Measurements from ENCODE around the gene HMGN1.

Gene HMGN1

GRCh38 chr21:39319251-39319756 lies 29.6 kb downstream of the HMGN1 start:
- TF ChIP-seq POLR2AphosphoS5 (IDR thresholded peaks at IDR 0.05; ENCODE audit: low read depth, low read length) (no peak), FOXP2 (optimal IDR thresholded peaks at IDR 0.05; ENCODE audit: borderline replicate concordance, extremely low read depth, extremely low read length, insufficient read depth) (no peak), SIN3A (IDR thresholded peaks at IDR 0.05; ENCODE audit: borderline replicate concordance, insufficient read depth, low read length) (no peak), TAF1 (IDR thresholded peaks at IDR 0.05; ENCODE audit: borderline replicate concordance, insufficient read depth, low read length) (no peak)
- TF ChIP-seq, protein P1, sequence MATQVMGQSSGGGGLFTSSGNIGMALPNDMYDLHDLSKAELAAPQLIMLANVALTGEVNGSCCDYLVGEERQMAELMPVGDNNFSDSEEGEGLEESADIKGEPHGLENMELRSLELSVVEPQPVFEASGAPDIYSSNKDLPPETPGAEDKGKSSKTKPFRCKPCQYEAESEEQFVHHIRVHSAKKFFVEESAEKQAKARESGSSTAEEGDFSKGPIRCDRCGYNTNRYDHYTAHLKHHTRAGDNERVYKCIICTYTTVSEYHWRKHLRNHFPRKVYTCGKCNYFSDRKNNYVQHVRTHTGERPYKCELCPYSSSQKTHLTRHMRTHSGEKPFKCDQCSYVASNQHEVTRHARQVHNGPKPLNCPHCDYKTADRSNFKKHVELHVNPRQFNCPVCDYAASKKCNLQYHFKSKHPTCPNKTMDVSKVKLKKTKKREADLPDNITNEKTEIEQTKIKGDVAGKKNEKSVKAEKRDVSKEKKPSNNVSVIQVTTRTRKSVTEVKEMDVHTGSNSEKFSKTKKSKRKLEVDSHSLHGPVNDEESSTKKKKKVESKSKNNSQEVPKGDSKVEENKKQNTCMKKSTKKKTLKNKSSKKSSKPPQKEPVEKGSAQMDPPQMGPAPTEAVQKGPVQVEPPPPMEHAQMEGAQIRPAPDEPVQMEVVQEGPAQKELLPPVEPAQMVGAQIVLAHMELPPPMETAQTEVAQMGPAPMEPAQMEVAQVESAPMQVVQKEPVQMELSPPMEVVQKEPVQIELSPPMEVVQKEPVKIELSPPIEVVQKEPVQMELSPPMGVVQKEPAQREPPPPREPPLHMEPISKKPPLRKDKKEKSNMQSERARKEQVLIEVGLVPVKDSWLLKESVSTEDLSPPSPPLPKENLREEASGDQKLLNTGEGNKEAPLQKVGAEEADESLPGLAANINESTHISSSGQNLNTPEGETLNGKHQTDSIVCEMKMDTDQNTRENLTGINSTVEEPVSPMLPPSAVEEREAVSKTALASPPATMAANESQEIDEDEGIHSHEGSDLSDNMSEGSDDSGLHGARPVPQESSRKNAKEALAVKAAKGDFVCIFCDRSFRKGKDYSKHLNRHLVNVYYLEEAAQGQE (IDR thresholded peaks at IDR 0.05; ENCODE audit: insufficient read depth in 1 of 2, low read depth in 2 of 2, low read length in 2 of 2), result no peak

- TF ChIP-seq, protein P1 (IDR thresholded peaks at IDR 0.05; ENCODE audit: insufficient read depth in 1 of 2, low read depth in 2 of 2, low read length in 2 of 2), result no peak
- TF ChIP-seq TAF1 (IDR thresholded peaks at IDR 0.05; ENCODE audit: borderline replicate concordance, insufficient read depth, low read length) (no peak), SIN3A (IDR thresholded peaks at IDR 0.05; ENCODE audit: borderline replicate concordance, insufficient read depth, low read length) (no peak), FOXP2 (optimal IDR thresholded peaks at IDR 0.05; ENCODE audit: borderline replicate concordance, extremely low read depth, extremely low read length, insufficient read depth) (no peak), POLR2AphosphoS5 (IDR thresholded peaks at IDR 0.05; ENCODE audit: low read depth, low read length) (no peak)
Measured at GRCh38 chr21:39318091-39318959, 30.6 kb downstream of the HMGN1 start.

DNA sequence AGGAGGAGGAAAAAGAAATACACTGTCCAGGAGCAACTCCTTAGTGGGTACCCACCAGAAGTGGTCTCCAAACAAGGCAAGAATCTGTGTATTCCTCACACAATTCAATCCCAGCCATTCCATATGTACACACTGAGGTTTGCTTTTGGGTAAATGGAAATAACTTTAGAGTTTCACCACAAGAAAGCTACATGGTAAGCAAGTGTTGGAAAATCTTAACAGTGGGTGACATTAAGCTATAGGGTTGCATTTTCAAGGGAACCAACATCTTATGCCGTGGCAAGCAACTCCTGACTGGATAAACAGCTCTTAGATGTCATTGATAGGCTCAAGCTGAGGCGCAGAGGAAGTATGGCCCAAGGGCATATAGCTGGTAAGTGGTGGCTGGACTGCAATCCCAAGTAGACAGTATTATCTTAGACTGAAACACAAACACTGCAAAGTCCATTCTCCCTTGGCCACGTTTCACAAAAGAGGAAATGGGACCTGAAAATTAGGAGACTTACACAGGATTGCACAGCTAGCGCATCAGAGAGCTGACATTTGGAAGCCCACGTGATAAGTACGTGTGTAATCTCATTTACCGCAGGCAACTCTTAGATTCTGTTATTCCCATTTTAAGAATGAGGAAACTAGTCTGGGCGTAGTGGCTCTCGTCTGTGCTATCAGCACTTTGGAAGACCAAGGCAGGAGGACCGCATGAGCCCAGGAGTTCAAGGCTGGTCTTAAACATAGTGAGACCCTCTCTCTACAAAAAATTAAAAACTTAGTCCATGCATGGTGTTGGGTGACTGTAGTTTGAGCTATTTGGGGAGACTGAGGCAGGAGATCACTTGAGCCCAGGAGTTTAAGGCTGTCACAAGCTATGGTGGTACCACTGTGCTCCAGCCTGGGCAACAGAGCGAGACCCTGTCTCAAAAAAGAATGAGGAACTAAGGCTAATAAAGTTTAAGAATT lies 31.5 kb downstream of the HMGN1 start:
- TF ChIP-seq, protein P1 (IDR thresholded peaks at IDR 0.05; ENCODE audit: insufficient read depth in 1 of 2, low read depth in 2 of 2, low read length in 2 of 2), result no peak

DNA sequence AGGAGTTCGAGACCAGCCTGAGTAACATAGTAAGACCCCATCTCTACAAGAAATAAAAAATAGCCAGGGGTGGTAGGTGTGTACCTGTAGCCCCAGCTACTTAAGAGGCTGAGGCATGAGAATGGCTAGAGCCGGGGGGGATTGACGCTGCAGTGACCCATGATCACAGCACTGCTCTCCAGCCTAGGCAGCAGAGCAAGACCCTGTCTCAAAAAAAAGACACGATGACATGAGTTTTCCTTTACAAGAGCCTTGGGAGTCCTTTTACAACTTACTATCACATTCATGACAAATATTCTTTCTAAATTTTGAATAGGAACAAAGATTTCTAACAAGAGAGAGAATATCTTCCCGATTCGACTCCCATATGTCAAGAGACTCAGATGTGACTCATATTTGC lies 32.2 kb downstream of the HMGN1 start:
- no peak for TF ChIP-seq SIN3A (IDR thresholded peaks at IDR 0.05; ENCODE audit: borderline replicate concordance, insufficient read depth, low read length)
- no peak for TF ChIP-seq TAF1 (IDR thresholded peaks at IDR 0.05; ENCODE audit: borderline replicate concordance, insufficient read depth, low read length)
- no peak for TF ChIP-seq POLR2AphosphoS5 (IDR thresholded peaks at IDR 0.05; ENCODE audit: low read depth, low read length)
- no peak for TF ChIP-seq FOXP2 (optimal IDR thresholded peaks at IDR 0.05; ENCODE audit: borderline replicate concordance, extremely low read depth, extremely low read length, insufficient read depth)

GRCh38 chr21:39315603-39316445 lies 33.1 kb downstream of the HMGN1 start:
- no peak for TF ChIP-seq SIN3A (IDR thresholded peaks at IDR 0.05; ENCODE audit: borderline replicate concordance, insufficient read depth, low read length)
- no peak for TF ChIP-seq POLR2AphosphoS5 (IDR thresholded peaks at IDR 0.05; ENCODE audit: low read depth, low read length)
- no peak for TF ChIP-seq FOXP2 (optimal IDR thresholded peaks at IDR 0.05; ENCODE audit: borderline replicate concordance, extremely low read depth, extremely low read length, insufficient read depth)
- no peak for TF ChIP-seq TAF1 (IDR thresholded peaks at IDR 0.05; ENCODE audit: borderline replicate concordance, insufficient read depth, low read length)
- TF ChIP-seq, protein P1 (IDR thresholded peaks at IDR 0.05; ENCODE audit: insufficient read depth in 1 of 2, low read depth in 2 of 2, low read length in 2 of 2), result no peak
